Tibial artery (tissue), 4 donors: ENCODE results near the gene FMO2.
A peak's percentile ranks its signal among the peaks of the same experiment; 100 is the strongest.
"Not testable (repeated sequence)": the region's sequence is repeated elsewhere in the genome, so short reads cannot be mapped to it uniquely, and the experiment has no call there.

Source experiments
- DNase-seq, 2 donors: peaks; one replicate each; pipeline ENCODE4 v3.0.0-alpha.2; 2019
- H3K27ac ChIP-seq, 2 donors: fragments of 200-600 bp; sonication (generic) in 1 of 2; 1 replicate in 1 of 2; 2 replicates in 1 of 2; pipeline ENCODE4 v1.5.1; 2018 to 2019; ENCODE audit warnings: mild to moderate bottlenecking in 1 of 2
- H3K27me3 ChIP-seq, 2 donors: fragments of 200-600 bp; sonication (generic) in 1 of 2; one replicate each; pipeline versions ENCODE4 v1.5.1 to v1.6.0; 2016 to 2019
- H3K36me3 ChIP-seq, 3 donors: fragments of 200-600 bp; sonication (generic) in 2 of 3; one replicate each; pipeline ENCODE4 v1.5.1; 2016 to 2019; ENCODE audit warnings: mild to moderate bottlenecking in 2 of 3
- H3K4me1 ChIP-seq, 4 donors: fragments of 200-600 bp; sonication (generic) in 2 of 4; 1 replicate in 3 of 4; 2 replicates in 1 of 4; pipeline ENCODE4 v1.5.1; 2016 to 2019
- H3K4me3 ChIP-seq, 2 donors: fragments of 200-600 bp; sonication (generic) in 1 of 2; 1 replicate in 1 of 2; 2 replicates in 1 of 2; pipeline ENCODE4 v1.5.1; 2018 to 2019; ENCODE audit warnings: mild to moderate bottlenecking in 2 of 2
- H3K9me3 ChIP-seq, 3 donors: fragments of 200-600 bp; sonication (generic) in 1 of 3; one replicate each; pipeline ENCODE4 v1.5.1; 2016 to 2019
- CTCF ChIP-seq, 2 experiments: fragments of 200-600 bp in 1 of 2; fragments of 450-650 bp in 1 of 2; IDR thresholded peaks; one replicate each; pipeline ENCODE4 v1.5.1; 2017 to 2019; ENCODE audit warnings: antibody characterized with exemption in 2 of 2, mild to moderate bottlenecking in 1 of 2, moderate library complexity in 1 of 2
- intact Hi-C: fragments of 100-400 bp; cut with DNase I; formaldehyde crosslinking; loops from one replicate; pipeline ENCODE4 v1.15.0; 2023; ENCODE audit warnings: low total_unique reads

The FMO2 gene

GRCh38 chr1:171219346-171220080, 34.4 kb downstream of the FMO2 start:
- DNase-seq, result no peak
- H3K27ac ChIP-seq, result peak overlapping the region; percentile 74 to 82
- no peak for TF ChIP-seq CTCF (IDR thresholded peaks at IDR 0.05)
- H3K9me3 ChIP-seq, result no peaks in the 10 kb centered on the region
- H3K4me3 ChIP-seq, result no peak overlapping the region
- intact Hi-C loops, result loop anchor here (10.0 kb wide), 1 partner anchor 75 kb away; no protein-coding TSS in a partner anchor
- H3K36me3 ChIP-seq, result no peaks in the 10 kb centered on the region
- H3K4me1 ChIP-seq, result peaks cover 0 to 69% (median 48%) of the 10 kb centered on the region in 4 donors
- H3K27me3 ChIP-seq, result no peaks in the 10 kb centered on the region

GRCh38 chr1:171220081-171220420, 35.0 kb downstream of the FMO2 start:
- no peak overlapping the region for H3K4me3 ChIP-seq
- no peaks in the 10 kb centered on the region for H3K27me3 ChIP-seq
- peak overlapping the region; percentile 74 to 82 for H3K27ac ChIP-seq
- no peaks in the 10 kb centered on the region for H3K9me3 ChIP-seq
- no peak for DNase-seq
- TF ChIP-seq CTCF (IDR thresholded peaks at IDR 0.05), result no peak
- intact Hi-C loops, result no loop called here
- no peaks in the 10 kb centered on the region for H3K36me3 ChIP-seq
- H3K4me1 ChIP-seq, result peaks cover 0 to 71% (median 48%) of the 10 kb centered on the region in 4 donors

GRCh38 chr1:171220581-171221054, 35.5 kb downstream of the FMO2 start:
- Histone ChIP-seq H3K27me3 (no peaks in the 10 kb centered on the region), H3K4me3 (no peak overlapping the region), H3K9me3 (no peaks in the 10 kb centered on the region), H3K36me3 (no peaks in the 10 kb centered on the region), H3K27ac (peak overlapping the region; percentile 74 to 82), H3K4me1 (peaks cover 0 to 71% (median 50%) of the 10 kb centered on the region in 4 donors)
- TF ChIP-seq CTCF (IDR thresholded peaks at IDR 0.05), result no peak
- intact Hi-C loops, result no loop called here
- no peak for DNase-seq

- peak overlapping the region; percentile 74 to 82 for H3K27ac ChIP-seq
- H3K27me3 ChIP-seq, result no peaks in the 10 kb centered on the region
- H3K4me1 ChIP-seq, result peaks cover 0 to 77% (median 53%) of the 10 kb centered on the region in 4 donors
- no peak for DNase-seq
- H3K9me3 ChIP-seq, result no peaks in the 10 kb centered on the region
- intact Hi-C loops, result no loop called here
- no peak overlapping the region for H3K4me3 ChIP-seq
- TF ChIP-seq CTCF (IDR thresholded peaks at IDR 0.05), result no peak
- no peaks in the 10 kb centered on the region for H3K36me3 ChIP-seq
Observed at GRCh38 chr1:171221665-171222591, 36.8 kb downstream of the FMO2 start.

- no peak for TF ChIP-seq CTCF (IDR thresholded peaks at IDR 0.05)
- no peak overlapping the region for H3K4me3 ChIP-seq
- intact Hi-C loops, result no loop called here
- peaks cover 0 to 75% (median 53%) of the 10 kb centered on the region in 4 donors for H3K4me1 ChIP-seq
- DNase-seq, result peak in 1 of 2 donors; percentile 67
- H3K27me3 ChIP-seq, result no peaks in the 10 kb centered on the region
- H3K27ac ChIP-seq, result peak overlapping the region; percentile 74 to 82
- no peaks in the 10 kb centered on the region for H3K36me3 ChIP-seq
- H3K9me3 ChIP-seq, result no peaks in the 10 kb centered on the region
Observed at GRCh38 chr1:171222936-171223335, 37.8 kb downstream of the FMO2 start.

- Histone ChIP-seq H3K27ac (peak overlapping the region; percentile 49 to 74), H3K4me1 (peaks cover 0 to 61% (median 40%) of the 10 kb centered on the region in 4 donors)
- H3K9me3 ChIP-seq, intact Hi-C loops, H3K36me3 ChIP-seq, H3K4me3 ChIP-seq, DNase-seq, H3K27me3 ChIP-seq: not testable (repeated sequence)
Observed at GRCh38 chr1:171224257-171224656, 39.2 kb downstream of the FMO2 start.
